GM19238 (cell line): ENCODE measurements around the gene PFKFB2.

Experiments
- DNase-seq: peaks from one replicate; pipeline ENCODE4 v3.0.0; 2011; ENCODE audit warnings: low spot score; ENCODE audit not compliant: insufficient read length

PFKFB2 gene

GRCh38 chr1:207021876-207022596, 31.0 kb upstream of the PFKFB2 start:
- no peak for DNase-seq

- no peak for DNase-seq
These were observed 29.9 kb upstream of the PFKFB2 start for GRCh38 chr1:207022996-207023679.

- no peak for DNase-seq
These were observed 28.6 kb upstream of the PFKFB2 start for GRCh38 chr1:207024202-207025145.

GRCh38 chr1:207025146-207025880, 27.8 kb upstream of the PFKFB2 start:
- DNase-seq: no peak

GRCh38 chr1:207026104-207026534, 27.0 kb upstream of the PFKFB2 start:
- DNase-seq: no peak

GRCh38 chr1:207027206-207027777, 25.8 kb upstream of the PFKFB2 start:
- DNase-seq: no peak

- DNase-seq: no peak
These were observed 25.2 kb upstream of the PFKFB2 start for GRCh38 chr1:207027921-207028320.

GRCh38 chr1:207028884-207029650, 24.0 kb upstream of the PFKFB2 start:
- no peak for DNase-seq

- DNase-seq: no peak
These were observed 23.2 kb upstream of the PFKFB2 start for GRCh38 chr1:207029701-207030521.

GRCh38 chr1:207030522-207031009, 22.5 kb upstream of the PFKFB2 start:
- no peak for DNase-seq

GRCh38 chr1:207031016-207031415, 22.1 kb upstream of the PFKFB2 start:
- DNase-seq: no peak

GRCh38 chr1:207031632-207032264, 21.3 kb upstream of the PFKFB2 start:
- no peak for DNase-seq

GRCh38 chr1:207032528-207033017, 20.5 kb upstream of the PFKFB2 start, which contains the start of gene C1orf116:
Gene C1orf116 (minus strand): TSS chr1:207032756. CDS start chr1:207027598, 5,158 bp downstream.
- DNase-seq: no peak

GRCh38 chr1:207033302-207033701, 19.8 kb upstream of the PFKFB2 start:
- no peak for DNase-seq

GRCh38 chr1:207034208-207034607, 18.9 kb upstream of the PFKFB2 start:
- DNase-seq: no peak

GRCh38 chr1:207034998-207035397, 18.1 kb upstream of the PFKFB2 start:
- DNase-seq: no peak

GRCh38 chr1:207035877-207036551, 17.1 kb upstream of the PFKFB2 start:
- DNase-seq: no peak

GRCh38 chr1:207036865-207037264, 16.2 kb upstream of the PFKFB2 start:
- no peak for DNase-seq
